NCI-H2196 treated with DMSO at 0.1 percent for 48 hours (cell line): ENCODE measurements around the gene SREK1IP1.
"Not testable (repeated sequence)": the region's sequence is repeated elsewhere in the genome, so short reads cannot be mapped to it uniquely, and the experiment has no call there.

Source experiments
- DNase-seq: peaks from one replicate; lab custom pipeline; 2025; ENCODE audit not compliant: unreplicated experiment; lab: John Stamatoyannopoulos, UW

The SREK1IP1 gene

GRCh38 chr5:64765804-64766504, 2.5 kb downstream of the SREK1IP1 start:
- no peak for DNase-seq

- no peak for DNase-seq
Observed at GRCh38 chr5:64763948-64764503, 4.5 kb downstream of the SREK1IP1 start.

GRCh38 chr5:64759960-64760660, 8.4 kb downstream of the SREK1IP1 start:
- no peak for DNase-seq

GRCh38 chr5:64758901-64759300, 9.6 kb downstream of the SREK1IP1 start:
- no peak for DNase-seq

GRCh38 chr5:64754066-64754465, 14.4 kb downstream of the SREK1IP1 start:
- no peak for DNase-seq

GRCh38 chr5:64749385-64749784, 19.1 kb downstream of the SREK1IP1 start:
- no peak for DNase-seq

GRCh38 chr5:64746446-64746845, 22.0 kb downstream of the SREK1IP1 start:
- DNase-seq: no peak

GRCh38 chr5:64744914-64745313, 23.6 kb downstream of the SREK1IP1 start:
- DNase-seq: no peak

GRCh38 chr5:64742821-64743220, 25.7 kb downstream of the SREK1IP1 start:
- DNase-seq: no peak

- DNase-seq: no peak
Observed at GRCh38 chr5:64742411-64742810, 26.1 kb downstream of the SREK1IP1 start.

- DNase-seq: no peak
Observed at GRCh38 chr5:64727150-64727549, 41.3 kb downstream of the SREK1IP1 start.

GRCh38 chr5:64722588-64722987, 45.9 kb downstream of the SREK1IP1 start:
- no peak for DNase-seq

GRCh38 chr5:64714495-64714894, 54.0 kb downstream of the SREK1IP1 start:
- DNase-seq: not testable (repeated sequence)

- no peak for DNase-seq
Observed at GRCh38 chr5:64707191-64707590, 61.3 kb downstream of the SREK1IP1 start.

GRCh38 chr5:64706074-64706473, 62.4 kb downstream of the SREK1IP1 start:
- DNase-seq: not testable (repeated sequence)

- no peak for DNase-seq
Observed at GRCh38 chr5:64700765-64701164, 67.7 kb downstream of the SREK1IP1 start.

GRCh38 chr5:64696414-64696813, 72.1 kb downstream of the SREK1IP1 start:
- DNase-seq: not testable (repeated sequence)

GRCh38 chr5:64693636-64694035, 74.9 kb downstream of the SREK1IP1 start:
- DNase-seq: no peak

GRCh38 chr5:64691291-64691690, 77.2 kb downstream of the SREK1IP1 start:
- no peak for DNase-seq

GRCh38 chr5:64690417-64691151, 77.9 kb downstream of the SREK1IP1 start, which contains the start of gene SHISAL2B:
SHISAL2B (plus strand) TSS chr5:64690503; CDS start chr5:64690624, 121 bp downstream.
- no peak for DNase-seq

GRCh38 chr5:64690104-64690416, 78.4 kb downstream of the SREK1IP1 start:
- no peak for DNase-seq

GRCh38 chr5:64688965-64689364, 79.5 kb downstream of the SREK1IP1 start:
- no peak for DNase-seq
